Muscle of leg (tissue), 11 donors: ENCODE results near the gene CDK5RAP1. TPM values are rescaled to one million over a fixed set of nuclear protein-coding genes. Genes with fewer than 3 reads are reported as not detected.
"Not testable (repeated sequence)": the region's sequence is repeated elsewhere in the genome, so short reads cannot be mapped to it uniquely, and the experiment has no call there.

Experiments
- DNase-seq: peaks from one replicate; pipeline ENCODE4 v3.0.0; 2013
- H3K27ac ChIP-seq: one replicate; pipeline ENCODE4 v1.5.1; 2013; ENCODE audit warnings: mild to moderate bottlenecking, low read length, control low read depth
- H3K27me3 ChIP-seq: one replicate; pipeline ENCODE4 v1.6.1; 2013; ENCODE audit warnings: low read length; ENCODE audit not compliant: control insufficient read depth, insufficient read depth
- H3K36me3 ChIP-seq: one replicate; pipeline ENCODE4 v1.6.1; 2013; ENCODE audit warnings: low read length; ENCODE audit not compliant: control insufficient read depth, insufficient read depth
- H3K4me1 ChIP-seq: one replicate; pipeline ENCODE4 v1.6.1; 2013; ENCODE audit warnings: low read length; ENCODE audit not compliant: control insufficient read depth, insufficient read depth
- H3K4me3 ChIP-seq: one replicate; pipeline ENCODE4 v1.5.1; 2013; ENCODE audit warnings: low read length, control low read depth
- H3K9me3 ChIP-seq: replicated peaks from 2 replicates; pipeline ENCODE4 v1.6.1; 2013; ENCODE audit warnings: low read depth, low read length; ENCODE audit not compliant: control insufficient read depth
- WGBS: methylation state at CpG from one replicate; pipeline ENCODE4 v1.1.5; 2013; ENCODE audit warnings: missing lambda C conversion rate; ENCODE audit not compliant: insufficient coverage; 5-methylcytosine and 5-hydroxymethylcytosine counted together
- polyA plus RNA-seq, 8 donors: library from polyadenylated mRNA; unstranded; fragments of 120-200 nt; gene quantifications; one replicate each; pipeline versions ENCODE4 v1.2.1 to v1.2.3, GENCODE V29; 2013; ENCODE audit warnings: inconsistent platforms in 1 of 8, low replicate concordance in 1 of 8; ENCODE audit not compliant: insufficient read length in 8 of 8, insufficient read depth in 1 of 8
- total RNA-seq: library from RNA; stranded (reverse); fragments of 120-200 nt; gene quantifications from one replicate; pipeline ENCODE4 v1.2.4, GENCODE V29; 2013

The CDK5RAP1 gene
- total and polyA plus RNA-seq, 9 donors: 18.5 to 28.4 (median 20.3) TPM

DNA sequence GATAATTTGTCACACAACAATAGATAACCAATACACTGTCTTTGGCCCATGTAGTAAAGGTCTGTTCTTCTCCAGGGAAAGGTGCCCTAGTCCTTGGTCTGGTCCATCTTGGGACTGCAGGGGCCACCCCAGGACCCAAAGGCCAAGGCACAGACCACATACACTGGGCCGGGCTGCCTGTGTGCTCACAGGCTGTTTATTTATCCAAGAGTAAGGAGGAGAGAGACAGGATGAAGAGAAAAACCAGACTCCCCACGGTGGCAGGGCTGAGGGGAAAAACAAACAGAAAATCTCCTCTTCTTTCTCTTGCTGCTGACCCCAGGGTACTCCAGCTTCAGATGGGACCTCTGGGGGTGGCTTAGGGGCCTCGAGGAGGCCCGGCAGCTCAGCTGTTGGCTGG is 6.5 kb upstream of the CDK5RAP1 start:
- 42% methylated on average over 2 of the region's 4 CpGs for WGBS
- DNase-seq: no peak
- Histone ChIP-seq H3K4me3 (no peak overlapping the region), H3K27me3 (no peaks in the 10 kb centered on the region), H3K9me3 (no peaks in the 10 kb centered on the region), H3K27ac (no peak overlapping the region), H3K4me1 (no peaks in the 10 kb centered on the region), H3K36me3 (peaks cover 53% of the 10 kb centered on the region)

DNA sequence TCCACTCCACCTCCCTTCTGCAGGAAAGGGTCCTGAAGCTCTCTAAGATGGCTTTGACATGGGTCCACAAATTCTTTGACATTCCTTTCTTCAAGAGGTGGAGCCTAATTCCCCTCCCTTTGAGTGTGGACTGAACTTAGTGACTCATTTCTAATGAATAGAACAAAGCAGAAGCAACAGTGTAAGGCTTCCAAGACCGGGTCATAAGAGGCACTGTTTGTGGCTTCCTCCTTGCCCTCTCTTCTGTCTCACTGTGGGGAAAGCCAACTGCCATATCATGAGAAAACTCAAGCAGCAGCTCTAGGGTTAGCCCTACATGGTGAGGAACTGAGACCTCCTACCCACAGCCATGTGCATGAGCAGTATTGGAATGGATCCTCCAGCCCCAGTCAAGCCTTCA is 5.9 kb upstream of the CDK5RAP1 start:
- WGBS: 67% methylated on average over 1 of the region's 1 CpG
- Histone ChIP-seq H3K4me3 (no peak overlapping the region), H3K36me3 (peaks cover 48% of the 10 kb centered on the region), H3K4me1 (peaks cover 2% of the 10 kb centered on the region), H3K9me3 (no peaks in the 10 kb centered on the region), H3K27ac (no peak overlapping the region), H3K27me3 (no peaks in the 10 kb centered on the region)
- DNase-seq: no peak

DNA sequence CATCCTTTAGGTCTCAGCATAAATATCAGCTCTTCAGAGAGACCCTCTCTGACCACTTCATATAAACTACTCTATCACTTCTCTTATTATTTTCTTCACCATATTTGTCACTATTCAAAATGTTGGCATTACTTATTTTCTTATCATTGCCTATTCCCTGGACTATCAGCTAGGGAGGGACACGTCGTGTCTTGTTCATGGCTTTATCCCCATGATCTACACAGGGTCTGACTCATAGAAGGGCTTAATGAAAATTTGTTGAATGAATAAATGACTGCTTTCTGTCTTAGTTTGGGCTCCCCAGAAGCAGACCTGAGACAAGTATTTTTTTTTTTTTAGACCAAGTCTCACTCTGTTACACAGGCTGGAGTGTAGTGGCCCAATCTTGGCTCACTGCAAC is 3.0 kb upstream of the CDK5RAP1 start:
- H3K9me3 ChIP-seq: no peaks in the 10 kb centered on the region
- H3K27me3 ChIP-seq: no peaks in the 10 kb centered on the region
- WGBS: no CpG with 5 or more reads among the region's 2 CpGs
- H3K4me3 ChIP-seq: no peak overlapping the region
- H3K4me1 ChIP-seq: peaks cover 18% of the 10 kb centered on the region
- no peak overlapping the region for H3K27ac ChIP-seq
- peaks cover 22% of the 10 kb centered on the region for H3K36me3 ChIP-seq
- DNase-seq: no peak

DNA sequence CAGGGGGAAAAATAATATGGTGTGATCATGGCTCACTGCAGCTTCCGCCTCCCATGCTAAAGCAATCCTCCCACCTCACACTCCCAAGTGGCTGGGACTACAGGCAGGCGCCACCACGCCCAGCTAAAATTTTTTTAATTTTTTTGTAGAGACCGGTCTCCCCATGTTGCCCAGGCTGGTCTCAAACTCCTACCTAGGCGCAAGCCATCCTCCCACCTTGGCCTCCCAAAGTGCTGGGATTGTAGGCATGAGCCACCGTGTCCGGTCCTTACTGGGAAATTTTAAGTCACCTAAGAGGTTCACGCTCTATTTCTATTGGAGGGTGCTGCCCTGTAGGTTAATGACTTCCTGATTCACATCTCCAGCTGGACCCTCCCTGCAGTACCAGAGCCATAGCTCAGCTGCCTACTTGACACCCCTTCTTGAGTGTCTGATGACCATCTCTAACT is 626 bp upstream of the CDK5RAP1 start:
- Histone ChIP-seq H3K36me3 (peaks cover 8% of the 10 kb centered on the region), H3K27me3 (no peaks in the 10 kb centered on the region), H3K27ac (no peak overlapping the region), H3K9me3 (no peaks in the 10 kb centered on the region), H3K4me1 (peaks cover 18% of the 10 kb centered on the region), H3K4me3 (peak overlapping the region; percentile 87)
- WGBS: no CpG with 5 or more reads among the region's 8 CpGs
- DNase-seq: no peak

DNA sequence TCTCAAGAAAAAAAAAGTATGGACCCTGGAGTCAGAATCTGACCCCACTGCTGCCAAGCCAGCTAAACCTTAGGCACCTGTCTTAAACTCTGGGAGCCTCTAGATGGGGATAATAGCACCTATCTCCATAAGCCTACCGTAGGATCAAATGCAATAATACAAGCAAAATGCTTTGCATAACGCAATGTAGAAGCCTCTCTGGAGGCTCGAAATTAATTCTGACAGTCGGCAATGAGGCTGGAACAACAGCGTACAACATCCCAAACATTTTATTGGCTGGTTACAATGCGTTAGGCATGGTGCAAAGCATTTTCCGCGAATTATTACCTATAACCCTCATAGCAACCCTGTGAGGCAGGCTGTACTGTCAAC is 521 bp downstream of the CDK5RAP1 start:
- DNase-seq: no peak
- no peaks in the 10 kb centered on the region for H3K9me3 ChIP-seq
- no peaks in the 10 kb centered on the region for H3K27me3 ChIP-seq
- peak overlapping the region; percentile 87 for H3K4me3 ChIP-seq
- H3K36me3 ChIP-seq: peaks cover 14% of the 10 kb centered on the region
- WGBS: no CpG with 5 or more reads among the region's 8 CpGs
- H3K27ac ChIP-seq: no peak overlapping the region
- H3K4me1 ChIP-seq: peaks cover 18% of the 10 kb centered on the region

DNA sequence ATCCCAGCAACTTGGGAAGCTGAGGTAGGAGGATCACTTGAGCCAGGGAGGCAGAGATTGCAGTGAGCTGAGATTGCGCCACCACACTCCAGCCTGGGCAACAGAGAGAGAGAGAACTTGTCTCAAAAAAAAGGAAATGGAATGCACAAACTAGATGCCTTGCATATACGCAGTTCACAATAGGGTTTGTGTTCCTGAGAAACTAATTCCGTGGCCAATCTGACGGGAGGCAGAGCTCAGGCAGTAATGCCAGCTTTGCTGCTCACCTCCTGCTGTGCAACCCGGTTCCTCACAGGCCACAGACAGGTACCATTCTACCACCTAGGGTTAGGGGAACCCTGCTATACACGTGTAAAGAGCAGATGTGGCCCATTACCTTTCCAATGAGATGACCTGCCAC is 1.4 kb downstream of the CDK5RAP1 start:
- WGBS: 64% methylated on average over 6 of the region's 6 CpGs
- Histone ChIP-seq H3K27me3 (no peaks in the 10 kb centered on the region), H3K36me3 (peaks cover 19% of the 10 kb centered on the region), H3K4me1 (peaks cover 18% of the 10 kb centered on the region), H3K4me3 (no peak overlapping the region), H3K9me3 (no peaks in the 10 kb centered on the region), H3K27ac (no peak overlapping the region)
- no peak for DNase-seq

DNA sequence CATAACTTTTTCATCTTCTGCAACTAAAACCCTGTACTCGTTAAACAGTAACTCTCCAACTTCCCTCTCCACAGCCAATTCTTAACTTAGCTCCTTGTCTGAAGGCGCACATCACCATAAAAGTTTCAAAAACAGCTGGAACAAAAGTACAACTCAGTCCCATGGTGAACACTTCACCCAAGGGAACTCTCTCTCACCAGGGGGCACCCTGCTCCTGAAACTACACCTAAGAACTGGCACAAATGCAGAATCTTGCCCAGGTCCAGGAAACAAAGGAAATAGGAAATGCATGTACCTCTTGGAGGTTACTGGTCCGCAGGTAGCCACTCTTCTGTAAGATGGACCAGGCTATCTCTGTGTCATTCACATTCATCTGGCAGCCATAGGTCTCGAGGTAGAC is 6.6 kb downstream of the CDK5RAP1 start:
- WGBS: 98% methylated on average over 3 of the region's 4 CpGs
- Histone ChIP-seq H3K4me1 (peaks cover 3% of the 10 kb centered on the region), H3K4me3 (no peak overlapping the region), H3K27ac (no peak overlapping the region), H3K9me3 (no peaks in the 10 kb centered on the region), H3K27me3 (no peaks in the 10 kb centered on the region), H3K36me3 (peaks cover 52% of the 10 kb centered on the region)
- no peak for DNase-seq

DNA sequence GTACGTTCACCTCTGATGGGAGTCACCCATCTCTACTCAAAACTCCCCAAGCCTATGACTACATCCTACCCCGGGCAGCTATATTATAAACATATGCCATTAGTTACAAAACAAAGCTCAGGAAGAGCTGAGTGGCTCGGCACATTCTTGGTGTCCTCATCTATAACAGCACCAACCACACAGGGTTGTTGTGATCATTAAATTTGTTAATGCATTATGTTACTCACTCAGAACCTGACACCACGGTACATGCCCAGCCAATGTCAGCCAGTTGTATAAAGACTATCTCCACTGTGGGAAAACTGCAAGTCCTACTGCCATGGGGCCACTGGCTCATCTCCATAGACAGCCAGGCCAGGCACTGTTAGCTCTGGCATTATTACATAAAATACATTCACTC is 7.7 kb downstream of the CDK5RAP1 start:
- WGBS: no CpG with 5 or more reads among the region's 4 CpGs
- peaks cover 52% of the 10 kb centered on the region for H3K36me3 ChIP-seq
- peaks cover 2% of the 10 kb centered on the region for H3K4me1 ChIP-seq

DNA sequence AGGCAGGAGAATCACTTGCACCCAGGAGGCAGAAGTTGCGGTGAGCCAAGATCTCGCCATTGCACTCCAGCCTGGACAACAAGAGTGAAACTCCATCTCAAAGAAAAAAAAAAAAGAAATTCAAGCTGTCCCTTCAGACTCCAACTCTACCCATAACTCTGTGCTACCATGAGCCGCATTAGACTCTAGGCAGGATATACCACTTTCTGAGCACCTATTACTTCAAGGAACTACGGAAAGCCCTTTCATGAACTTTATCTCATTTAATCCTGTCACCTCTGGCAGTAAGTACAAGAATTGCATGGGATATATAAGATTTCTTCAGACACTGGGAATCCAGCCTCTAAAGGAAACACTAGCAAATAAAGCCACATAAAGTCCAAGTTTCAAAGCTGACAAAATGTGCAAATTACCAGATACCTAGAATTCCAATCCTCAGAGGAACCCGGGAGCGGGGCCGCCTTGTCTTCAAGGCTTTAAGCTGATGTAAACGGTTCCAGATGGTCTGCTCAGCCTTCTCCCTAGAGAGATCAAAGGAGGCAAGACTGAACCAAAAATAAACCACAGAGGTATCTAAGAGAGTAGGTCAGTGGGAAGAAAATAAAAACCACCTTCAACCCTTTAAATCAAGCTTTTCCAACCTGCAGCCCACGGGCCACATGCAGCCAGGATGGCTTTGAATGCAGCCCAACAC is 9.4 kb downstream of the CDK5RAP1 start:
- 0% methylated on average over 1 of the region's 9 CpGs for WGBS
- Histone ChIP-seq H3K4me1 (peaks cover 2% of the 10 kb centered on the region), H3K4me3 (no peak overlapping the region), H3K27ac (no peak overlapping the region), H3K9me3 (no peaks in the 10 kb centered on the region), H3K27me3 (no peaks in the 10 kb centered on the region), H3K36me3 (peaks cover 58% of the 10 kb centered on the region)
- DNase-seq: peak; percentile 69

More for the DNA sequence above, 7.7 kb downstream of the CDK5RAP1 start:
- Histone ChIP-seq H3K9me3 (no peaks in the 10 kb centered on the region), H3K4me3 (no peak overlapping the region), H3K27me3 (no peaks in the 10 kb centered on the region), H3K27ac (no peak overlapping the region)
- no peak for DNase-seq

DNA sequence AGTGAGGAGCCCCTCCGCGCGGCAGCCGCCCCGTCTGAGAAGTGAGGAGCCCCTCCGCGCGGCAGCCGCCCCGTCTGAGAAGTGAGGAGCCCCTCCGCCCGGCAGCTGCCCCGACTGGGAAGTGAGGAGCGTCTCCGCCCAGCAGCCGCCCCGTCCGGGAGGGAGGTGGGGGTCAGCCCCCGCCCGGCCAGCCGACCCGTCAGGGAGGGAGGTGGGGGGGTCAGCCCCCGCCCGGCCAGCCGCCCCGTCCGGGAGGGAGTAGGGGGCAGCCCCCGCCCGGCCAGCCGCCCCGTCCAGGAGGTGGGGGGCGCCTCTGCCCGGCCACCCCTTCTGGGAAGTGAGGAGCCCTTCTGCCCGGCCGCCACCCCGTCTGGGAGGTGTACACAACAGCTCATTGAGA is 12.0 kb downstream of the CDK5RAP1 start:
- not testable (repeated sequence) for H3K4me1 ChIP-seq, H3K27ac ChIP-seq, H3K9me3 ChIP-seq, DNase-seq, H3K27me3 ChIP-seq, H3K4me3 ChIP-seq
- H3K36me3 ChIP-seq: peaks cover 54% of the 10 kb centered on the region
- 97% methylated on average over 29 of the region's 36 CpGs for WGBS

DNA sequence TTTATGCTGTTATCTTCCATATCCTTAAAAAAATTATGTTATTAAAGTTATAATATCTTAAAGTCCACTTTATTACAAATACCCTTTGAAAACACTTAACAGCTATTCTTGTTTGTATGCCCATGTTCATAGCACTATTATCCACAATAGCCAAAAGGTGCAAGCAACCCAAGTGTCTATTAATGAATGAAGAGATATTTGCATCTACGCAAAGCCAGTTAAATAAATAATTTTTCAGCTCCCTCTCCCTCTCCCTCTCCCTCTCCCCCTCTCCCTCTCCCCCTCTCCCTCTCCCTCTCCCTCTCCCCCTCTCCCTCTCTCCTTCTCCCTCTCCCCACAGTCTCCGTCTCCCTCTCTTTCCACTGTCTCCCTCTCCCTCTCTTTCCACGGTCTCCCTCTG is 13.1 kb downstream of the CDK5RAP1 start:
- Histone ChIP-seq H3K27me3 (no peaks in the 10 kb centered on the region), H3K4me1 (peaks cover 2% of the 10 kb centered on the region), H3K27ac (no peak overlapping the region), H3K9me3 (no peaks in the 10 kb centered on the region), H3K4me3 (no peak overlapping the region), H3K36me3 (peaks cover 49% of the 10 kb centered on the region)
- WGBS: no CpG with 5 or more reads among the region's 3 CpGs
- no peak for DNase-seq
